Nephron (organoid): ENCODE data around the gene GALNT4.

Source experiments
- H3K27ac Mint-ChIP-seq, 3 experiments: 2 replicates each; pipeline ENCODE4 v1.8.0; 2020; ENCODE audit warnings: mixed read lengths in 3 of 3, mild to moderate bottlenecking in 2 of 3, moderate library complexity in 1 of 3
- H3K27me3 Mint-ChIP-seq: 2 replicates; pipeline ENCODE4 v1.8.0; 2021; ENCODE audit warnings: low read depth, mild to moderate bottlenecking, moderate library complexity, mixed read lengths
- H3K36me3 Mint-ChIP-seq: 2 replicates; pipeline ENCODE4 v1.8.0; 2020; ENCODE audit warnings: low read depth, mixed read lengths
- H3K4me1 Mint-ChIP-seq: 2 replicates; pipeline ENCODE4 v1.8.0; 2020; ENCODE audit warnings: mixed read lengths
- H3K4me3 Mint-ChIP-seq, 3 experiments: 2 replicates each; pipeline ENCODE4 v1.8.0; 2020; ENCODE audit warnings: mild to moderate bottlenecking in 3 of 3, mixed read lengths in 3 of 3, moderate library complexity in 2 of 3
- H3K9me3 Mint-ChIP-seq: 2 replicates; pipeline ENCODE4 v1.8.0; 2020; ENCODE audit warnings: mixed read lengths
- TF ChIP-seq, protein P1 (sequence below), 3 experiments: fragments of 200-600 bp; sonication (generic); IDR thresholded peaks; one replicate each; pipeline ENCODE4 v1.5.0; 2021; ENCODE audit warnings: antibody characterized with exemption in 3 of 3; ENCODE audit not compliant: unreplicated experiment in 3 of 3

The GALNT4 gene

DNA sequence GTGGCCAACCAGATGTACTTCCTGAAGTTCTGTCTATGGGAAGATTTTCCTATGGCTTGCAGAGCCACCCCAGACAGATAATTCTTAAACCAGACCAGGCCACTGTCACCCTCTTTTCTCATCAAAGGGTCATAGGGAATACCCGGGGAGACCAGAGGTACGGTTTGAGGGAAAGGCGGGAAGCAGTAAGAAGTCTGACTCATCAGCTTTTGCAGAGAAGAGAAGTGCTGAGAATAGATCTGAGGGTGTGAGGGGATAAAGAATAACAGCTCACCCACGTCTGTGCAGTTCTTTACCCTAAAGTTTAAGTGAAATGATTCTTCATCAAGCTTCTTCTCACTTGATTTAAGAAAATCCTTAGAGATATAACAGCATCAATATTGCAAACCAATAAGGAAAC lies 22.5 kb upstream of the GALNT4 start:
- H3K4me1 Mint-ChIP-seq, result peaks cover 35% of the 10 kb centered on the region
- TF ChIP-seq, protein P1, sequence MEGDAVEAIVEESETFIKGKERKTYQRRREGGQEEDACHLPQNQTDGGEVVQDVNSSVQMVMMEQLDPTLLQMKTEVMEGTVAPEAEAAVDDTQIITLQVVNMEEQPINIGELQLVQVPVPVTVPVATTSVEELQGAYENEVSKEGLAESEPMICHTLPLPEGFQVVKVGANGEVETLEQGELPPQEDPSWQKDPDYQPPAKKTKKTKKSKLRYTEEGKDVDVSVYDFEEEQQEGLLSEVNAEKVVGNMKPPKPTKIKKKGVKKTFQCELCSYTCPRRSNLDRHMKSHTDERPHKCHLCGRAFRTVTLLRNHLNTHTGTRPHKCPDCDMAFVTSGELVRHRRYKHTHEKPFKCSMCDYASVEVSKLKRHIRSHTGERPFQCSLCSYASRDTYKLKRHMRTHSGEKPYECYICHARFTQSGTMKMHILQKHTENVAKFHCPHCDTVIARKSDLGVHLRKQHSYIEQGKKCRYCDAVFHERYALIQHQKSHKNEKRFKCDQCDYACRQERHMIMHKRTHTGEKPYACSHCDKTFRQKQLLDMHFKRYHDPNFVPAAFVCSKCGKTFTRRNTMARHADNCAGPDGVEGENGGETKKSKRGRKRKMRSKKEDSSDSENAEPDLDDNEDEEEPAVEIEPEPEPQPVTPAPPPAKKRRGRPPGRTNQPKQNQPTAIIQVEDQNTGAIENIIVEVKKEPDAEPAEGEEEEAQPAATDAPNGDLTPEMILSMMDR (IDR thresholded peaks at IDR 0.05; ENCODE audit: unreplicated experiment in 3 of 3), result no peak
- H3K27me3 Mint-ChIP-seq, result no peaks in the 10 kb centered on the region
- no peaks in the 10 kb centered on the region for H3K9me3 Mint-ChIP-seq
- H3K36me3 Mint-ChIP-seq, result no peaks in the 10 kb centered on the region
- H3K4me3 Mint-ChIP-seq, result no peak overlapping the region
- no peak overlapping the region for H3K27ac Mint-ChIP-seq

DNA sequence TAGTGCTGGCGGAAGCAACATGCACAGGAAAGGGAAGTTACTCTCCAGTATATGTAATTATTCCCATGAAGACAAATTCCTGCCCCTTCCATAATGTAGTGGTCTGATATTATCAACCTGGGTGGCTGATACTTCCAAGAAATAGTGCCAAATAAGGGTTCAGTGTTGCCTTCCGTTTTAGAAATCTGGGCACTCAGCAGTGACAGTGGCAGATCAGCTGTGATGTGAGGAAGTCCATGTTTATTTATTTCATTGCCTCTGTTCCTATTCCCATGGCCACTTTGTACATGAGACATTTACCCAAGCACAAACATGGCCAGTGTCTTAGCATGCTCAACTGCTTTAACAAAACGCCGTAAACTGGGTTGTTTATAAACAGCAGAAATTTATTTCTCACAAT lies 21.6 kb upstream of the GALNT4 start:
- Mint-ChIP-seq H3K27ac (no peak overlapping the region), H3K4me1 (peaks cover 38% of the 10 kb centered on the region), H3K4me3 (no peak overlapping the region), H3K9me3 (no peaks in the 10 kb centered on the region), H3K36me3 (no peaks in the 10 kb centered on the region), H3K27me3 (no peaks in the 10 kb centered on the region)
- TF ChIP-seq, protein P1 (IDR thresholded peaks at IDR 0.05; ENCODE audit: unreplicated experiment in 3 of 3), result no peak

DNA sequence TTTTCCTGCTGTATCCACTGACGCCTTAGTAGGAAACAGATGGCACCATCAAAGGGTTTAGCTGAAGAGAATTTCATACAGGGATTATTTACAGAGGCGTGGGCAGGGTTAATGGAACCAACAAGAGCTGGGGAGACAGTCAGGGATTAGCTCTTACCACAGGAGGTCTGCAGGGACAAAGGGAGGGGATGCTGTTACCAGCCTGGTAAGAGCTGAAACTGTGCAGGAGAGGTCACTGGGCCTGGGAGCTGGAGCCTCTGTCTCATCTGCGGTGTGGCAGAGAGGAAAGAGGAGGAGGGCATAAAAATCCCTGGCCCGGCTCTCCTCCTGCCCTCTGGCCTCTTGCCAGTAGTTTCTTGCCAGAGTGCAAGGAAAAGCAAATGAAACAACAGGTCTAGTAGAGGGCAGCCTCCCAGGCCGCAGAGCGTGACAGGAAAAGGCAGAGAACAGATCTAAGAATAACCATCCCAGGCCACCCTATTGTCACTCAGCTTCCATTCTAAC lies 20.1 kb upstream of the GALNT4 start:
- H3K4me1 Mint-ChIP-seq, result peaks cover 38% of the 10 kb centered on the region

DNA sequence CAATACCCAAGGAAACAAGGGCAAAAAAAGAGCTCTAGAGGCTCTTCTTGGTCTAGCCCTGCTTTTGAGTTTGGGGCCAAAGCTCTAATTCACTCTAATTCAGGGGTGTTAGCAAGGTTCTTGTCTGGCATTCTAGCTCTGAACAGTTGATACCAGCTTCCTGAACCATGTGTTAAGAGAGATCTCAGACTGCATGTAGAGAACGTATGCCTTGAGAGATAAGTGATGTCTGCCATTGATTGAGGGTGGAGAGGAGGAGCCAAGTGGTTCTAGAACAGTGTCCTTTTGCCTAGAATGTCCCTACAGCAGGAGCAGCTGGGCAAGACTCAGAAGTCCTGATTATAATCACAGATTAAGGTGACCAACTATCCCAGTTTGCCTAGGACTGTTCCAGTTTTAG lies 19.4 kb upstream of the GALNT4 start:
- H3K36me3 Mint-ChIP-seq, result no peaks in the 10 kb centered on the region
- H3K27me3 Mint-ChIP-seq, result no peaks in the 10 kb centered on the region
- no peak overlapping the region for H3K4me3 Mint-ChIP-seq
- TF ChIP-seq, protein P1 (IDR thresholded peaks at IDR 0.05; ENCODE audit: unreplicated experiment in 3 of 3), result no peak
- H3K9me3 Mint-ChIP-seq, result no peaks in the 10 kb centered on the region
- peaks cover 38% of the 10 kb centered on the region for H3K4me1 Mint-ChIP-seq
- H3K27ac Mint-ChIP-seq, result peak overlapping the region in 2 of 3 experiments; percentile 12 to 20

More for the DNA sequence above, 20.1 kb upstream of the GALNT4 start:
- TF ChIP-seq, protein P1 (IDR thresholded peaks at IDR 0.05; ENCODE audit: unreplicated experiment in 3 of 3), result no peak
- Mint-ChIP-seq H3K4me3 (no peak overlapping the region), H3K36me3 (no peaks in the 10 kb centered on the region), H3K27me3 (no peaks in the 10 kb centered on the region), H3K27ac (peak overlapping the region; percentile 3 to 49 (median 12)), H3K9me3 (no peaks in the 10 kb centered on the region)

DNA sequence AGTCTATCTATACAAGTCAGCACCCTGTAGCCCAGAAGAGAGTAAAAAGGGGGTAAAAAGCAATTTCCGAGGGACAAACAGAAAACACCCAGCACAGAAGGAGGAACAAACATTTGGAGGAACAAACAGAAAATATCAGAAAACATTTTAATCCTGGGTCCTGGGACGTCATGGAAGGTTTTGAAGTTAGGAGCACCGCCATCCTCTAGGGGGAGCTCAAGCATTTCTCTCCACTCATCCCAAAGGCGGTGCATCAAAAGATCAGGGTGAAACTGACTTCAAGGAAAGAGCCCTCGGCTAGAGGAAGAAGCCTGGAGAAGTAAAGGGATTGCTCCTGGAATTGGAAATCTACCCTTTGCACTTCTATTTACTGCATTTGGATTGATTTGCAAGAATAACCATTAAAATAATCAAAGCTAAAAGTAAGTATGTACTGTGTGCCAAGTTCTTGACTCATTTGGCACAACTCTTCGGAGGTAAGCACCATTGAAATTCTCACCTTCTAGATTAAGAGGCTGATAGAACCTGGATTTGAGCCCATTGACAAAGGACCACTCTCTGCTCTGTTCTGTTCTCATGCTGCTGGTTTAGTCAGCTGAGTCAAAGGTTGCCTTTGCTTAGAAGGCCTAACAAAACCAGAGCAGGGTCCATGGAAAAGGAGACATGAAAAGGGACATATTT lies 18.5 kb upstream of the GALNT4 start:
- TF ChIP-seq, protein P1 (IDR thresholded peaks at IDR 0.05; ENCODE audit: unreplicated experiment in 3 of 3), result peak; percentile 86 to 90 (median 86)
- H3K4me1 Mint-ChIP-seq, result peaks cover 38% of the 10 kb centered on the region
- no peak overlapping the region for H3K4me3 Mint-ChIP-seq
- no peaks in the 10 kb centered on the region for H3K36me3 Mint-ChIP-seq
- no peaks in the 10 kb centered on the region for H3K9me3 Mint-ChIP-seq
- peak overlapping the region; percentile 1 to 7 (median 1) for H3K27ac Mint-ChIP-seq
- H3K27me3 Mint-ChIP-seq, result no peaks in the 10 kb centered on the region

DNA sequence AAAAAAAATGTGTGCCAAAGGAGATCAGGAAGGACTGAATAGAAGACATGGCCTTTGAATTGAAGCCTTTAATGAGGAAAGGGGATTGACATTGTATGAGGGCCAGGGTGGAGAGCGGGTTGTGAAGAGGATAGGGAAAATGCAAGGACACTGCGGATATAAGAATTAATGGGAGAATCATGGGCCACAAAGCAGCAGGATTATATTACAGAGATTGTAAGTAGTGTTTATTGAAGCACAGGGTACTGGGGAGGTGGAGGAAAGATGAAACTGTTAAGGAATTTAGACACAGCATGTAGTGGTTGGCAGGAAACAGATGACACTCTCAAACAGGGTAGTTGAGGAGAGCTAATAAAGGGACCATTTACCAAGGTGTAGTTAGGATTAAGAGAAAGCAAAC lies 17.6 kb upstream of the GALNT4 start:
- H3K27me3 Mint-ChIP-seq, result no peaks in the 10 kb centered on the region
- TF ChIP-seq, protein P1 (IDR thresholded peaks at IDR 0.05; ENCODE audit: unreplicated experiment in 3 of 3), result no peak
- H3K4me3 Mint-ChIP-seq, result no peak overlapping the region
- peaks cover 38% of the 10 kb centered on the region for H3K4me1 Mint-ChIP-seq
- H3K36me3 Mint-ChIP-seq, result no peaks in the 10 kb centered on the region
- no peaks in the 10 kb centered on the region for H3K9me3 Mint-ChIP-seq
- no peak overlapping the region for H3K27ac Mint-ChIP-seq
